OCI-LY7 (cell line): Measurements from ENCODE around the gene DDN. TPM values are rescaled to one million over a fixed set of nuclear protein-coding genes. Genes with fewer than 3 reads are reported as not detected.

Source experiments
- small RNA-seq: library from RNA; depleted of rRNA; stranded (forward); fragments of <200 nt; gene quantifications from one replicate; pipeline ENCODE3, GENCODE V24; 2014
- total RNA-seq, 2 experiments: library from RNA; depleted of rRNA in 1 of 2; stranded (reverse); fragments of >200 nt in 1 of 2; shearing (Covaris generic) in 1 of 2; gene quantifications; 2 replicates each; pipeline ENCODE4 v1.2.3, GENCODE V29; 2014 to 2022

DDN gene
- total RNA-seq, 2 experiments from 2014 or later: 0.13 TPM; not detected in 1

Small RNA genes lying within 50 kb of the gene (small RNA-seq; reads per million reads assigned to genes)
- gene RNU6-940P: not detected

Other genes starting within 250 kb of the DDN start
- gene ADCY6, start 210.3 kb downstream of the DDN start, total RNA-seq (2014; rRNA removed; shearing (Covaris generic)): not detected in 2 replicates
- not detected in 2 replicates for gene ADCY6, start 210.3 kb downstream of the DDN start, total RNA-seq (2022)
- 5.6 and 5.9 TPM in 2 replicates for gene CACNB3, start 180.9 kb downstream of the DDN start, total RNA-seq (2014; rRNA removed; shearing (Covaris generic))
- 20.6 and 23.0 TPM in 2 replicates for gene CACNB3, start 180.9 kb downstream of the DDN start, total RNA-seq (2022)
- 91.1 and 101 TPM in 2 replicates for gene DDX23, start 147.2 kb downstream of the DDN start, total RNA-seq (2014; rRNA removed; shearing (Covaris generic))
- 103 and 119 TPM in 2 replicates for gene DDX23, start 147.2 kb downstream of the DDN start, total RNA-seq (2022)
- 6.5 and 7.3 TPM in 2 replicates for gene RND1, start 133.5 kb downstream of the DDN start, total RNA-seq (2014; rRNA removed; shearing (Covaris generic))
- 12.7 and 13.9 TPM in 2 replicates for gene RND1, start 133.5 kb downstream of the DDN start, total RNA-seq (2022)
- gene FKBP11, start 73.9 kb downstream of the DDN start, total RNA-seq (2014; rRNA removed; shearing (Covaris generic)): 18.7 TPM in 2 replicates
- 60.4 and 66.2 TPM in 2 replicates for gene FKBP11, start 73.9 kb downstream of the DDN start, total RNA-seq (2022)
- gene ARF3, start 41.9 kb downstream of the DDN start, total RNA-seq (2014; rRNA removed; shearing (Covaris generic)): 41.2 and 42.9 TPM in 2 replicates
- gene ARF3, start 41.9 kb downstream of the DDN start, total RNA-seq (2022): 106 and 133 TPM in 2 replicates
- gene WNT10B, start 27.6 kb downstream of the DDN start, total RNA-seq (2014; rRNA removed; shearing (Covaris generic)): not detected in 2 replicates
- gene WNT10B, start 27.6 kb downstream of the DDN start, total RNA-seq (2022): not detected in 2 replicates
- not detected in 2 replicates for gene WNT1, start 21.1 kb downstream of the DDN start, total RNA-seq (2014; rRNA removed; shearing (Covaris generic))
- not detected in 2 replicates for gene WNT1, start 21.1 kb downstream of the DDN start, total RNA-seq (2022)
- 22.8 and 23.6 TPM in 2 replicates for gene PRKAG1, start 19.4 kb upstream of the DDN start, total RNA-seq (2014; rRNA removed; shearing (Covaris generic))
- 41.5 and 45.9 TPM in 2 replicates for gene PRKAG1, start 19.4 kb upstream of the DDN start, total RNA-seq (2022)
- gene KMT2D, start 61.4 kb upstream of the DDN start, total RNA-seq (2014; rRNA removed; shearing (Covaris generic)): 41.8 and 43.2 TPM in 2 replicates
- gene KMT2D, start 61.4 kb upstream of the DDN start, total RNA-seq (2022): 122 and 129 TPM in 2 replicates
- gene RHEBL1, start 70.6 kb upstream of the DDN start, total RNA-seq (2014; rRNA removed; shearing (Covaris generic)): 3.0 and 3.7 TPM in 2 replicates
- gene RHEBL1, start 70.6 kb upstream of the DDN start, total RNA-seq (2022): 3.1 and 3.4 TPM in 2 replicates
- 0.06 TPM in 1 of 2 replicates, not detected in the other for gene DHH, start 95.4 kb upstream of the DDN start, total RNA-seq (2014; rRNA removed; shearing (Covaris generic))
- gene DHH, start 95.4 kb upstream of the DDN start, total RNA-seq (2022): 0.17 and 0.31 TPM in 2 replicates
- gene LMBR1L, start 111.5 kb upstream of the DDN start, total RNA-seq (2014; rRNA removed; shearing (Covaris generic)): 26.8 and 37.2 TPM in 2 replicates
- gene LMBR1L, start 111.5 kb upstream of the DDN start, total RNA-seq (2022): 43.6 and 48.1 TPM in 2 replicates
- gene TUBA1B, start 132.0 kb upstream of the DDN start, total RNA-seq (2014; rRNA removed; shearing (Covaris generic)): 3,393 and 3,539 TPM in 2 replicates
- gene TUBA1B, start 132.0 kb upstream of the DDN start, total RNA-seq (2022): 2,079 and 2,137 TPM in 2 replicates
- gene TUBA1A, start 189.7 kb upstream of the DDN start, total RNA-seq (2014; rRNA removed; shearing (Covaris generic)): 189 and 214 TPM in 2 replicates
- gene TUBA1A, start 189.7 kb upstream of the DDN start, total RNA-seq (2022): 136 and 159 TPM in 2 replicates